SU-DHL-6 (cell line): ENCODE results near the gene FBXW7.

Source experiments
- CTCF ChIP-seq: fragments of 200-600 bp; sonication (generic); IDR thresholded peaks from one replicate; pipeline ENCODE4 v1.5.1; 2017; ENCODE audit warnings: antibody characterized with exemption, mild to moderate bottlenecking, low read length, moderate library complexity; ENCODE audit not compliant: insufficient read depth, poor library complexity, severe bottlenecking
- EZH2phosphoT487 ChIP-seq: fragments of 200-600 bp; sonication (generic), shearing (Covaris generic); conservative IDR thresholded peaks from 2 replicates; pipeline ENCODE4 v1.6.1; 2018; ENCODE audit warnings: mild to moderate bottlenecking, antibody characterized with exemption, low read length, moderate library complexity, mixed read lengths

- TF ChIP-seq CTCF (no peak), EZH2phosphoT487 (no peak)
These were observed 252.0 kb downstream of the FBXW7 start for GRCh38 chr4:152283801-152284470.
